GM12864 (cell line): Measurements from ENCODE around the gene NKD1.
A peak's percentile ranks its signal among the peaks of the same experiment; 100 is the strongest.

Source experiments
- DNase-seq: peaks from one replicate; pipeline ENCODE4 v3.0.0-alpha.2; 2011; ENCODE audit warnings: low read depth
- H3K4me3 ChIP-seq: 2 replicates; pipeline ENCODE4 v1.5.1; 2011; ENCODE audit warnings: mild to moderate bottlenecking, low read depth, low read length, control low read depth
- TF ChIP-seq, protein P1 (sequence below): IDR thresholded peaks from 2 replicates; pipeline ENCODE4 v1.5.1; 2011; ENCODE audit warnings: low read depth, mild to moderate bottlenecking, moderate library complexity, low read length, control low read depth, inconsistent platforms; ENCODE audit errors: missing control alignments

NKD1 gene, protein sequence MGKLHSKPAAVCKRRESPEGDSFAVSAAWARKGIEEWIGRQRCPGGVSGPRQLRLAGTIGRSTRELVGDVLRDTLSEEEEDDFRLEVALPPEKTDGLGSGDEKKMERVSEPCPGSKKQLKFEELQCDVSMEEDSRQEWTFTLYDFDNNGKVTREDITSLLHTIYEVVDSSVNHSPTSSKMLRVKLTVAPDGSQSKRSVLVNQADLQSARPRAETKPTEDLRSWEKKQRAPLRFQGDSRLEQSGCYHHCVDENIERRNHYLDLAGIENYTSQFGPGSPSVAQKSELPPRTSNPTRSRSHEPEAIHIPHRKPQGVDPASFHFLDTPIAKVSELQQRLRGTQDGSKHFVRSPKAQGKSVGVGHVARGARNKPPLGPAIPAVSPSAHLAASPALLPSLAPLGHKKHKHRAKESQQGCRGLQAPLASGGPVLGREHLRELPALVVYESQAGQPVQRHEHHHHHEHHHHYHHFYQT

DNA sequence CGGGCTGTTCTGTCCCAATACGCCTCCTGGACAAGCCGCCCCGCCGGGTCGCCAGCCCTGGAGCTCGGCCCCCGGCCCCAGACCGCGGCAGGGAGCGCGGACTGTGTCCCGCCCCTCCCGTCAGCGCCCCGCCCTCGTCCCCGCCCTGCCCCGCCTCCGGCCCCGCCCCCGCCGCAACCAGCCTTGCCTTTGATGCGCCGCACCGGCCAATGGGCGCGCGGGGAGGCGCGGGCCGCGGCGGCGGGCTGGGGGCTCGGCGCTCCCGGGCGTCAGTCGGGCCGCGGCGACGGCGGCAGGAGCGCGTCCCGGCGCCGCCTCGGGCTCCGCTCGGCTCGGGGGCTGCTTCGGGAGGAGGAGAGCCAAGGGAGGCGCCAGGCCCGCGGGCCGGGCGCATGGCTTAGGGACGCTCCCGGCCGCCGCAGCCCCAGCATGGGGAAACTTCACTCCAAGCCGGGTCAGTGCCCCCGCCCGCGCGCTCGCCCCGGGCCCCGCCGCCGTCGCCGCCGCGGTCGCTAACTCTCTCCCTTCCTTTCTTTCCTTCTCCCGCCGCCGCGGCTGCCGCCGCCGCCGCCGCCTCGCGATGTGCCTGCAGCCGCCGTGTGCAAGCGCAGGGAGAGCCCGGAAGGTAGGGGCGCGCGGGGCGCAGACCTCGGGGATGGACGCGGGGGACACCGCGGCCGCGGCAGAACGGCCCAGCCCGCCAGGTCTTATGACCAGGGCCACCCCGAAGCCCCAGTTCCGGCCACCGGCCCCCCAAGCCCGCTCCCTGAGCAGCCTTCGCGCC lies at the start of gene NKD1:
TSS of gene NKD1 (plus strand) at position 272 of the 784 bp plus-strand sequence. CDS start at position 430, 158 bp downstream.
- H3K4me3 ChIP-seq: peak within 1 kb of the TSS; percentile 75
- DNase-seq: no peak
- TF ChIP-seq, protein P1, sequence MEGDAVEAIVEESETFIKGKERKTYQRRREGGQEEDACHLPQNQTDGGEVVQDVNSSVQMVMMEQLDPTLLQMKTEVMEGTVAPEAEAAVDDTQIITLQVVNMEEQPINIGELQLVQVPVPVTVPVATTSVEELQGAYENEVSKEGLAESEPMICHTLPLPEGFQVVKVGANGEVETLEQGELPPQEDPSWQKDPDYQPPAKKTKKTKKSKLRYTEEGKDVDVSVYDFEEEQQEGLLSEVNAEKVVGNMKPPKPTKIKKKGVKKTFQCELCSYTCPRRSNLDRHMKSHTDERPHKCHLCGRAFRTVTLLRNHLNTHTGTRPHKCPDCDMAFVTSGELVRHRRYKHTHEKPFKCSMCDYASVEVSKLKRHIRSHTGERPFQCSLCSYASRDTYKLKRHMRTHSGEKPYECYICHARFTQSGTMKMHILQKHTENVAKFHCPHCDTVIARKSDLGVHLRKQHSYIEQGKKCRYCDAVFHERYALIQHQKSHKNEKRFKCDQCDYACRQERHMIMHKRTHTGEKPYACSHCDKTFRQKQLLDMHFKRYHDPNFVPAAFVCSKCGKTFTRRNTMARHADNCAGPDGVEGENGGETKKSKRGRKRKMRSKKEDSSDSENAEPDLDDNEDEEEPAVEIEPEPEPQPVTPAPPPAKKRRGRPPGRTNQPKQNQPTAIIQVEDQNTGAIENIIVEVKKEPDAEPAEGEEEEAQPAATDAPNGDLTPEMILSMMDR: no peak

DNA sequence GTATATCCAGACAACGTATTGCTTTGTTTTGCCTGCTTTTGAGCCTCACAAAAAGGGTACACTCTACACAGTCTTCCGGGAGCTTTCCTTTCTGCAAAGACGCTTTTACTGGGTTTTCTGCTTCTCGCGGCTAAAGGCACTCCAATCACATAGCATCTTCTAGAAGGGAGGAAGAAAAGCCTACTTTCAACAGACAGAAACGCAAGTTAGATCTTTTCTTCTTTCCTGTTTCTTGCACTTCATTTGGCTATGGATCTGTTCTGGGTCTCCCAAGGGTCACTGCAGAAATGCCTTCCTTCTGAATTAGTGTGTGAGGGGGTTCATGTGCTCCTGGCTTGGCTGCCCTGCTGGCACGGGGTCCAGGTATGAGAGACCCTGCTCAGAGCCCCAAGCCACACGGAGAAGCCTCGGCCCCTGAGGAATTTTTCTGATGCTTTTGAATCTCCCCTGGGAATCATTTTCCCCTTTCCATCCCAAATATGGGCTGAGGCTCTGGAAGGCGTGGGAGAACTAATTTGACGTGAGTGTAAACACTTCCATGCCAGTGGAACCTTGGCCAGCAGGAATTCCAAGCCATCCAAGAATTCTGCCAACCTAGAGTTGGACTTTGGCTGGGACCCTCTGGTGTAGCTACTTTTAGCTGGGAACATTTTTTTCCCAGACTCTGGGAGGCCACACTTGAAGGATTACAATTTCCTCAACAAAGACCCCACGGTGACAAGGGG lies 49.6 kb upstream of the NKD1 start:
- TF ChIP-seq, protein P1: no peak
- H3K4me3 ChIP-seq: no peak overlapping the region
- DNase-seq: no peak

DNA sequence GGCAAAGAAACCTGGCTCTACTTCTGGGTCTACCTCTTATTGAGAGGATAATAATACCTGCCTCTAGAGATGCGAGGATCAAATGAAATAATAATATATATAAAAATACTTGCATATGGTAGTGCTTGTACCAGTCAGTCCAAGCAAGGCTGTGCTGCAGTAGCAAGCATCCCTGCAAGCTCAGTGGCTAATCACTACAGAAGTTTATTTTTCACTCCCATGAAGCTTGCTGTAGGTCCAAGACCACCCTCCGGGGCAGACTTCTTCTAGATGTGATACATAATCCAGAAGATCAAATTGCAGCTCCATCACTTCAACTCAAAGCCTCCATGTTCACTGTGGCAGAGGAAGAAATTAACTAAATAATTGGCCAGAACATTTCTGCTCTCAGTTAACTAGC lies 48.9 kb upstream of the NKD1 start:
- no peak overlapping the region for H3K4me3 ChIP-seq
- DNase-seq: no peak
- TF ChIP-seq, protein P1: no peak

DNA sequence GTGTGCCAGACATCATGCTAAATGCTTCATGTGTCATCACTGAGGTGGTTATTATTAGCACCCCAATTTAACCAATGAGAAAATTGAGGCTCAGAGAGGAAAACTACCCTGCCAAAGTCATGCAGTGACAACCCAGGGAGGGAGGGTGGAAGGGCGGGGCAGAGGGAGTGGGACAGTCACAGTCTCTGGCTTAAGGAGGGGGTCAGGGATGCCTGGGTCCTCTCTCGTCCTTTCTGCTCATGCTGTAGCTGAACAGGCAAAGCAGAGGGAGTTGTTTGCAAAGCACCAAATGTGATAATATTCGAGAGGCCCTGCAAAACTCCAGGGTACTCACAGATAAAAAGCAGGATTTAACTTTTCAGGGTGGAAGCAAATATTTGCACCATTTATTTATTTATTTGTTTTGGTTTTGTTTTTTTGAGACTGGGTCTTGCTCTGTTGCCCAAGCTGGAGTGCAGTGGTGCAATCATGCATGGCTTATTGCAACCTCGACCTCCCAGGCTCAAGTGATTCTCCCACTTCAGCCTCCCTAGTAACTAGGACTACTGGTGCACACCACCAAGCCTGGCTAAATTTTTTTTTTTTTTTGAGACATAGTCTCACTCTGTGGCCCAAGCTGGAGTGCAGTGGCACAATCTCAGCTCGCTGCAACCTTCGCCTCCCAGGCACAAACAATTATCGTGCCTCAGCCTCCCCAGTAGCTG lies 47.9 kb upstream of the NKD1 start:
- no peak overlapping the region for H3K4me3 ChIP-seq
- DNase-seq: no peak
- TF ChIP-seq, protein P1: no peak

DNA sequence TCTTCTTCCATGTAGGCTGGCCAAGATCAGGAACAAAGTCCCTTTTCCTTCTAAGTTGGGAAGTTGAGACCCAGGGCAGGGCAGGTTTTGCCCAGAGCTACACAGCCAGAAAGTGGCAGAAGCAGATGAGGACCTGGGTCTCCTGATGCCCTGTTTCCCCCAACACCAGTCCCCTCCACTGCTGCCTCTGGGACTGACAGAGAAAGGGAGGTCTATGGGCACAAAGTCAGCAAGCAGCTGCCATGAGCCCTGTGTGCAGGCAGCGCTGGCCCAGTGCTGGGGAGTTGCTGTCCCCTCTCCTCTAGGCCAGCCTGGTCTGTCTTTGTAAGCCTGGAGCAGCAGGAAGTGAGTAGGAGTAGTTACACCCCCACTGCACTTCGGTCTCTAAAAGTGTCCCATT lies 46.9 kb upstream of the NKD1 start:
- no peak for DNase-seq
- TF ChIP-seq, protein P1: no peak
- no peak overlapping the region for H3K4me3 ChIP-seq

DNA sequence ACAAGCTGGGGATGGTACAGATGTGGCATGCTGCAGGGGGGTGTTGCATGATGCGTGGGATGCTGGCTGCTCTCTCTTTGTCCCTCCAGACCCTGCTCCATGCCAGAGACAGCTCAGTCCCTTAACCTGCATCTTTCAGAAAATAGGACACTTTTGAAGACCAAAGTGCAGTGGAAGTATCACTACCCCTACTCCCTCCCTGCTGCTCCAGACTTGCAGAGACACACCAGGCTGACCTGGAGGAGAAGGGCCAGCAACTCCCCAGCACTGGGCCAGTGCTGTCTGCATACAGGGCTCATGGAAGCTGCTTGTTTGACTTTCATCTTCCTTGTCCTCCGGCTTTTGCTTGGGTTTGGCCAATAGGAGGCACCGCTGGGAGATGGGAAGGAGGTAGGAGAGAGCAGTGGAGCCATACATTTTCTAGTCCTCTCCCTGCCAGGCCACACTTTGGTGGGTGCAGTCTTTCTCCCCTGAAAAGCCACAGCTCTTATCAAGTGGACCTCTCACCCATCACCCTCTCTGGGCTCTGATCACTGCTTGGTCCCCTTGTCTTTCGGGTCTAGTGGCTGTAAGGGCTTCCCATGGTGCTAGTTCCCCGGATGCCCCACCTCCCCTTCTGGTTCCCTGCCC lies 46.1 kb upstream of the NKD1 start:
- TF ChIP-seq, protein P1: no peak
- H3K4me3 ChIP-seq: no peak overlapping the region
- DNase-seq: no peak
